Suprapubic skin (tissue), 4 donors: ENCODE data around the gene TEAD4. TPM values are rescaled to one million over a fixed set of nuclear protein-coding genes. Genes with fewer than 3 reads are reported as not detected.

Experiments used
- DNase-seq, 2 donors: peaks; one replicate each; pipeline ENCODE4 v3.0.0-alpha.2; 2019; ENCODE audit warnings: low spot score in 2 of 2
- H3K27ac ChIP-seq: fragments of 200-600 bp; sonication (generic); one replicate; pipeline ENCODE4 v1.5.1; 2019
- H3K27me3 ChIP-seq: fragments of 200-600 bp; sonication (generic); one replicate; pipeline ENCODE4 v1.5.1; 2019
- H3K36me3 ChIP-seq: fragments of 200-600 bp; sonication (generic); one replicate; pipeline ENCODE4 v1.5.1; 2019
- H3K4me1 ChIP-seq: fragments of 200-600 bp; sonication (generic); one replicate; pipeline ENCODE4 v1.5.1; 2019
- H3K4me3 ChIP-seq: fragments of 200-600 bp; sonication (generic); one replicate; pipeline ENCODE4 v1.5.1; 2019; ENCODE audit warnings: mild to moderate bottlenecking
- H3K9me3 ChIP-seq: fragments of 200-600 bp; sonication (generic); one replicate; pipeline ENCODE4 v1.5.1; 2019
- EP300 ChIP-seq: sonication (generic); formaldehyde crosslinking; IDR thresholded peaks from one replicate; pipeline ENCODE4 v1.6.1; 2017; ENCODE audit warnings: antibody characterized with exemption
- POLR2A ChIP-seq, 2 donors: fragments of 450-650 bp; IDR thresholded peaks; one replicate each; pipeline ENCODE4 v1.6.1; 2017; ENCODE audit warnings: antibody characterized with exemption in 2 of 2, mild to moderate bottlenecking in 2 of 2, moderate library complexity in 2 of 2
- POLR2AphosphoS5 ChIP-seq, 3 donors: sonication (generic); formaldehyde crosslinking; IDR thresholded peaks; one replicate each; pipeline ENCODE4 v1.6.1; 2017; ENCODE audit warnings: antibody characterized with exemption in 3 of 3
- WGBS: methylation state at CpG from one replicate; pipeline ENCODE4 v1.1.5; 2018; 5-methylcytosine and 5-hydroxymethylcytosine counted together
- total RNA-seq, 4 donors: library from RNA; depleted of rRNA; stranded (reverse); fragments of >200 nt; gene quantifications; one replicate each; pipeline ENCODE4 v1.1.0, GENCODE V29; 2016
- TF ChIP-seq, protein P1 (sequence below), 2 donors: fragments of 200-600 bp in 1 of 2; fragments of 450-650 bp in 1 of 2; sonication (generic) in 1 of 2; IDR thresholded peaks; one replicate each; pipeline ENCODE4 v1.5.1; 2016 to 2019; ENCODE audit warnings: antibody characterized with exemption in 2 of 2, mild to moderate bottlenecking in 1 of 2, moderate library complexity in 1 of 2

TEAD4 gene
- total RNA-seq, 4 donors from 2014 or later = 13.0 to 28.4 (median 17.2) TPM

DNA sequence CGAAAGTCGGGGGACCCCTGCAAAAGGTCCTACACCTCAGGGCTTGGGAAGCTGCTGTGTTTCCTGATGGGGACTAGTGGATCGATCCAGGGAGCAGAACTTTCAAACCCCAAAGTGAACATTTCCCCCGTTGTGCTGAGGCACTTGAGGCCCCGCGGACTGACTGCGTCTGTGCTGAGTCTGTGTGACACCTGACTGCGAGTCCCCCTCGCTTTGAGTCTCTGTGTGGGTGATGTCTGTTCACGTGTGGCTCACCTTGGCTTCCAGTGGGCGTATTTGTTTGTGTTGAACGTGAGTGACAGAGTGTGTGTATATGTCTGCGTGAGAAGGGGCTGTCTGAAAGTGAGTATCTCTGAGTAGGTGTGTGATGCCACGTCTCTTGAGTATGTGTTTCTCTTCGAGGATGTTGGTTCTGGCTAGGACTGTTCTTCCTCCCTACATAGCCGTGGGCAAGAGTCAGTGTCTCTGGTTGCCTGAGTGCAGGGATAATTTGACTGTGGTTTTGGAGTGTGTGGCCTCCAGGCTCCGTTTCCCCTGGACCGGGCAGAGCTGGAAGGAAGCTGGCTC is 1.3 kb downstream of the TEAD4 start:
- H3K9me3 ChIP-seq = no peaks in the 10 kb centered on the region
- peak overlapping the region; percentile 76 for H3K27ac ChIP-seq
- no peaks in the 10 kb centered on the region for H3K36me3 ChIP-seq
- no peak for DNase-seq
- 20% methylated on average over 18 of the region's 18 CpGs for WGBS
- TF ChIP-seq POLR2AphosphoS5 (IDR thresholded peaks at IDR 0.05) = no peak
- no peak for TF ChIP-seq POLR2A (IDR thresholded peaks at IDR 0.05)
- TF ChIP-seq EP300 = no peak
- TF ChIP-seq, protein P1, sequence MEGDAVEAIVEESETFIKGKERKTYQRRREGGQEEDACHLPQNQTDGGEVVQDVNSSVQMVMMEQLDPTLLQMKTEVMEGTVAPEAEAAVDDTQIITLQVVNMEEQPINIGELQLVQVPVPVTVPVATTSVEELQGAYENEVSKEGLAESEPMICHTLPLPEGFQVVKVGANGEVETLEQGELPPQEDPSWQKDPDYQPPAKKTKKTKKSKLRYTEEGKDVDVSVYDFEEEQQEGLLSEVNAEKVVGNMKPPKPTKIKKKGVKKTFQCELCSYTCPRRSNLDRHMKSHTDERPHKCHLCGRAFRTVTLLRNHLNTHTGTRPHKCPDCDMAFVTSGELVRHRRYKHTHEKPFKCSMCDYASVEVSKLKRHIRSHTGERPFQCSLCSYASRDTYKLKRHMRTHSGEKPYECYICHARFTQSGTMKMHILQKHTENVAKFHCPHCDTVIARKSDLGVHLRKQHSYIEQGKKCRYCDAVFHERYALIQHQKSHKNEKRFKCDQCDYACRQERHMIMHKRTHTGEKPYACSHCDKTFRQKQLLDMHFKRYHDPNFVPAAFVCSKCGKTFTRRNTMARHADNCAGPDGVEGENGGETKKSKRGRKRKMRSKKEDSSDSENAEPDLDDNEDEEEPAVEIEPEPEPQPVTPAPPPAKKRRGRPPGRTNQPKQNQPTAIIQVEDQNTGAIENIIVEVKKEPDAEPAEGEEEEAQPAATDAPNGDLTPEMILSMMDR (IDR thresholded peaks at IDR 0.05) = no peak
- H3K27me3 ChIP-seq = peaks cover 16% of the 10 kb centered on the region
- peaks cover 29% of the 10 kb centered on the region for H3K4me1 ChIP-seq
- peak overlapping the region; percentile 72 for H3K4me3 ChIP-seq

DNA sequence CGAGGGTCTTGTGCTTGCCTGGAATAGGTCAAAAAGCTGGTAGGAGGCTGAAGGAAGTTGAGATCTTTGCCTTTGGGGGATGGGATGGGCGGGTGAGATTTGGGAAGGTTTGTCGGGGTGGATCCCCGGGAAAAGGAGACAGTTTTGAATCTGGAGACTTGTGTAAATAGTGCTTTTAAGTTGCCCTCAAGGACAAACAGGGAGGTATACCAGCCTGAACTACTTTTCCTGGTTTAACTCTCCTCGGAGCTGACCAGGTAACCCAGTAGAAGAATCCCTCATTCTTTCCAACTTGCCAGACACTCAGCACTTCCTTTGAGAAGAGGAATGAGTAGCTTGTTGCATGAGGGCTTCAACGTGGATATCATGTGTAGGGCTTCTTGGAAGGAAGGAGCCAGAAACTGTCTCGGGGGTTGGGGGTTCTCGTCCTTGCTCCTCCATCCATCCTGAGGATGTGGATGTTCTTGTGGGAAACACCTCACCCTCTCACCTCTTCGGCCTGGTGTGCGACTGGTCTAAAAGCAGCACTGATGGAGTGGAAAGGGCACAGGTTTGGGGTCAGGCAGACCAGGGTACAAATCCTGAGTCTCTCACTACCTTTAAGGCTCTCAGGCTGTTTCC is 1.9 kb downstream of the TEAD4 start:
- Histone ChIP-seq H3K9me3 (no peaks in the 10 kb centered on the region), H3K27me3 (peaks cover 16% of the 10 kb centered on the region), H3K4me1 (peaks cover 29% of the 10 kb centered on the region), H3K27ac (no peak overlapping the region), H3K36me3 (no peaks in the 10 kb centered on the region), H3K4me3 (peak overlapping the region; percentile 72)
- WGBS = 54% methylated on average over 10 of the region's 10 CpGs
- DNase-seq = no peak
- no peak for TF ChIP-seq EP300
- TF ChIP-seq, protein P1 (IDR thresholded peaks at IDR 0.05) = no peak
- TF ChIP-seq POLR2AphosphoS5 (IDR thresholded peaks at IDR 0.05) = no peak
- no peak for TF ChIP-seq POLR2A (IDR thresholded peaks at IDR 0.05)

DNA sequence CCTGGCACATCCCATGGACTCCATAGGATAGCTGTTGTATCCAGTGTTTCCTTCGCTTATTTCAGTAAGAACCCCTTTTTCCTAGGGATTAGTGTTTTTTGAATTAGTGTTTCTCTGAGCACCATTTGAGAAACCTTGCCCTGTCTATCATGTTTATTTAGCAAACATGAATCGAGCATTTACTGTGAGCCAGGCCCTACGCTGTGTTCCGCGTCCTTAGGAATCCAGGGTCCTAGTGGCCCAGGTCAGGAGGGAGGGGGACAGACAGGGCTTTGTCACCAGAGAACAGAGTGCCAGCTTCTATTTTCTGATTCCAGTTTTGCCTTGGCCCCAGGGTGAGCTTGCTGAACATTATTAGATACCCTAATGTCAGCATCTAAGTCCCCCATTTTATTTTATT is 2.5 kb downstream of the TEAD4 start:
- H3K27me3 ChIP-seq = peaks cover 16% of the 10 kb centered on the region
- peaks cover 29% of the 10 kb centered on the region for H3K4me1 ChIP-seq
- WGBS = 89% methylated on average over 5 of the region's 5 CpGs
- no peak for DNase-seq
- H3K9me3 ChIP-seq = no peaks in the 10 kb centered on the region
- no peaks in the 10 kb centered on the region for H3K36me3 ChIP-seq
- TF ChIP-seq POLR2AphosphoS5 (IDR thresholded peaks at IDR 0.05) = no peak
- TF ChIP-seq, protein P1 (IDR thresholded peaks at IDR 0.05) = no peak
- TF ChIP-seq POLR2A (IDR thresholded peaks at IDR 0.05) = no peak
- TF ChIP-seq EP300 = no peak
- no peak overlapping the region for H3K27ac ChIP-seq
- no peak overlapping the region for H3K4me3 ChIP-seq

DNA sequence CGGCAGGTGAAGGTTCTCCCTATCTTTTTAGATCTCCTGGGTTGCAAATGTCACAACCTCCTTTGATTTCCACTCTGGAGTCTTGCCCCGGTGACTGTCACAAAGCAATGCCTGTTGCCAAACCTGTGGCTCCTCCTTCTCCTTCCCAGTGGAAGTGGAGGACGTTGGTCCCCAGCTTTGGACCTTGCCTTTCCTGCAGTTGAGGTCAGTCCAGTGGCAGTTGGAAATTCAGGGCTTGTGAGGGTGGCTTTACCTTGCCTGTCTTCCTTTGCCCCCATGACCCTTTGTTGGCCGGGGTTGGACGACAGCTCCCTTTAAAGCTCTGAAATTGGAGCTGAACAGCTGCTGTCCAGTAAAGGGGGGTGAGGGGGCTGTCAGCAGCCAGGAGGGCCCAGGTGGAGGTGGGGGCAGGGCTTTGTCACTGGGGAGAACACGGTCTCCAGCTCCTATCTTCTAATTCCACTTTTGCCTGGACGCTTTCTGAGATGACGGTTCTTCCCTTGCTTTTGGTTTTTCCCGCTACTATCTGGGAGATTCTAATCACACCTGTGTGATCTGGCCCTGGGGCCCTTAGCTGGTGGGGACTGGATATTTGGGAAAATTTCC is 4.1 kb downstream of the TEAD4 start:
- peak overlapping the region; percentile 51 for H3K27ac ChIP-seq
- peaks cover 24% of the 10 kb centered on the region for H3K4me1 ChIP-seq
- peaks cover 16% of the 10 kb centered on the region for H3K27me3 ChIP-seq
- no peaks in the 10 kb centered on the region for H3K9me3 ChIP-seq
- H3K36me3 ChIP-seq = no peaks in the 10 kb centered on the region
- TF ChIP-seq POLR2A (IDR thresholded peaks at IDR 0.05) (no peak), POLR2AphosphoS5 (IDR thresholded peaks at IDR 0.05) (no peak), EP300 (no peak)
- TF ChIP-seq, protein P1 (IDR thresholded peaks at IDR 0.05) = no peak
- H3K4me3 ChIP-seq = no peak overlapping the region
- no peak for DNase-seq
- 68% methylated on average over 9 of the region's 9 CpGs for WGBS

DNA sequence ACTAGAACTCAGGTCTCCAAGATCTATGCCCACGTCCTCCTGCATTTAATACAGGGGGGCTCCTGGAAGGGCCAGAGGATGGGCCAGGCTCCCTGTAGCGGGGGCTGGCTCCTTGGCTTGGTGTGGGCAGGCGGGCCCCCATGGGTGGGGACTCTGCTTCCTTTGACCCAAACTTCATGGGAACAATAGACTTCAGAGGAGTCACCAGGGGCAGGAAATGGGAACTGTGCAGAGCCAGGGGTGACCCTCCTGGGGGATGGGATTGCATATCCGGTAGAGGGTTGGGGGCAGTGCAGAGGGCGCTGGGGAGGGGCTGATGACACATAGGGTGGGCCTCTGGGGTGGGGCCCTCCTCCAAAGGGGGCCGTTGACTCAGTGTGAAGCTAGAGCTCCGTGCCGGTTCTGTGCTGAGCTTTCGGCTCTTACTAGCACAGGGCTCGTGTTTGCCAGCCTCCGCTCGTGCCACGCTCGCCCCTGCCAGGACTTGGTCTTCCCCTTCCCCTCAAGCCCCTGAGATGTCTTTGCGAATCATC is 4.6 kb downstream of the TEAD4 start:
- DNase-seq = no peak
- Histone ChIP-seq H3K9me3 (no peaks in the 10 kb centered on the region), H3K36me3 (no peaks in the 10 kb centered on the region), H3K4me3 (no peak overlapping the region), H3K27me3 (peaks cover 14% of the 10 kb centered on the region), H3K27ac (peak overlapping the region; percentile 51), H3K4me1 (peaks cover 19% of the 10 kb centered on the region)
- no peak for TF ChIP-seq EP300
- TF ChIP-seq POLR2A (IDR thresholded peaks at IDR 0.05) = no peak
- TF ChIP-seq, protein P1 (IDR thresholded peaks at IDR 0.05) = no peak
- TF ChIP-seq POLR2AphosphoS5 (IDR thresholded peaks at IDR 0.05) = no peak
- WGBS = 82% methylated on average over 13 of the region's 15 CpGs
